Upper lobe of left lung (tissue), 4 donors: ENCODE results near the gene LRCH1.

Experiments used
- CTCF ChIP-seq, 6 experiments: fragments of 450-650 bp in 4 of 6; fragments of 200-600 bp in 2 of 6; sonication (generic) in 2 of 6; IDR thresholded peaks; one replicate each; pipeline ENCODE4 v1.5.1; 2016 to 2019; ENCODE audit warnings: antibody characterized with exemption in 6 of 6
- POLR2A ChIP-seq, 4 donors: fragments of 450-650 bp; IDR thresholded peaks; one replicate each; pipeline ENCODE4 v1.5.1; 2016 to 2017; ENCODE audit warnings: antibody characterized with exemption in 4 of 4, mild to moderate bottlenecking in 2 of 4

- TF ChIP-seq CTCF (IDR thresholded peaks at IDR 0.05): no peak
- TF ChIP-seq POLR2A (IDR thresholded peaks at IDR 0.05): no peak
Measured at GRCh38 chr13:46620029-46620428, 67.1 kb downstream of the LRCH1 start.
